Nephron (organoid): ENCODE measurements around the gene ZNF341.

Experiments
- H3K27ac Mint-ChIP-seq, 3 experiments: 2 replicates each; pipeline ENCODE4 v1.8.0; 2020; ENCODE audit warnings: mixed read lengths in 3 of 3, mild to moderate bottlenecking in 2 of 3, moderate library complexity in 1 of 3
- H3K27me3 Mint-ChIP-seq: 2 replicates; pipeline ENCODE4 v1.8.0; 2021; ENCODE audit warnings: low read depth, mild to moderate bottlenecking, moderate library complexity, mixed read lengths
- H3K36me3 Mint-ChIP-seq: 2 replicates; pipeline ENCODE4 v1.8.0; 2020; ENCODE audit warnings: low read depth, mixed read lengths
- H3K4me1 Mint-ChIP-seq: 2 replicates; pipeline ENCODE4 v1.8.0; 2020; ENCODE audit warnings: mixed read lengths
- H3K4me3 Mint-ChIP-seq, 3 experiments: 2 replicates each; pipeline ENCODE4 v1.8.0; 2020; ENCODE audit warnings: mild to moderate bottlenecking in 3 of 3, mixed read lengths in 3 of 3, moderate library complexity in 2 of 3
- H3K9me3 Mint-ChIP-seq: 2 replicates; pipeline ENCODE4 v1.8.0; 2020; ENCODE audit warnings: mixed read lengths
- TF ChIP-seq, protein P1 (sequence below), 3 experiments: fragments of 200-600 bp; sonication (generic); IDR thresholded peaks; one replicate each; pipeline ENCODE4 v1.5.0; 2021; ENCODE audit warnings: antibody characterized with exemption in 3 of 3; ENCODE audit not compliant: unreplicated experiment in 3 of 3

Gene ZNF341

DNA sequence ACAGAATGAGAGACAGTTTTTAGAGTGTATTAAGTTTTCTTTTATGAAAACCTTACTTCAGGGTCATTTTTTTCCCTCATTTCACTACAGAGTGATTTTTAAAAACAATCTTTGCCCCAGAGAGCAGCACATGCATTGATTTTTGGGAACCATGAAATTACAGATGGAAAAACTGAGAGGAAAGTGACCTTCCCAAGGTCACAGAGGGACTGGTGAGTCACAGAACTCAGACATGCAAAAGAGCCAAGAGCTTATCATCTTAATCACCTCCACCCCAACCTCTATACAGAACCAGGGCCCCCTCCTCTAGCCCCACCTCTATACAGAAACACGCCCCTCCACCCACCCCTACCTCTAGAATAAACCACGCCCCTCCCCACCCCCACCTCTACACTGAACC lies 22.4 kb upstream of the ZNF341 start:
- no peak overlapping the region for H3K27ac Mint-ChIP-seq
- H3K36me3 Mint-ChIP-seq, result no peaks in the 10 kb centered on the region
- no peaks in the 10 kb centered on the region for H3K4me1 Mint-ChIP-seq
- TF ChIP-seq, protein P1, sequence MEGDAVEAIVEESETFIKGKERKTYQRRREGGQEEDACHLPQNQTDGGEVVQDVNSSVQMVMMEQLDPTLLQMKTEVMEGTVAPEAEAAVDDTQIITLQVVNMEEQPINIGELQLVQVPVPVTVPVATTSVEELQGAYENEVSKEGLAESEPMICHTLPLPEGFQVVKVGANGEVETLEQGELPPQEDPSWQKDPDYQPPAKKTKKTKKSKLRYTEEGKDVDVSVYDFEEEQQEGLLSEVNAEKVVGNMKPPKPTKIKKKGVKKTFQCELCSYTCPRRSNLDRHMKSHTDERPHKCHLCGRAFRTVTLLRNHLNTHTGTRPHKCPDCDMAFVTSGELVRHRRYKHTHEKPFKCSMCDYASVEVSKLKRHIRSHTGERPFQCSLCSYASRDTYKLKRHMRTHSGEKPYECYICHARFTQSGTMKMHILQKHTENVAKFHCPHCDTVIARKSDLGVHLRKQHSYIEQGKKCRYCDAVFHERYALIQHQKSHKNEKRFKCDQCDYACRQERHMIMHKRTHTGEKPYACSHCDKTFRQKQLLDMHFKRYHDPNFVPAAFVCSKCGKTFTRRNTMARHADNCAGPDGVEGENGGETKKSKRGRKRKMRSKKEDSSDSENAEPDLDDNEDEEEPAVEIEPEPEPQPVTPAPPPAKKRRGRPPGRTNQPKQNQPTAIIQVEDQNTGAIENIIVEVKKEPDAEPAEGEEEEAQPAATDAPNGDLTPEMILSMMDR (IDR thresholded peaks at IDR 0.05; ENCODE audit: unreplicated experiment in 3 of 3), result no peak
- no peaks in the 10 kb centered on the region for H3K9me3 Mint-ChIP-seq
- H3K4me3 Mint-ChIP-seq, result no peak overlapping the region
- peaks cover 3% of the 10 kb centered on the region for H3K27me3 Mint-ChIP-seq

DNA sequence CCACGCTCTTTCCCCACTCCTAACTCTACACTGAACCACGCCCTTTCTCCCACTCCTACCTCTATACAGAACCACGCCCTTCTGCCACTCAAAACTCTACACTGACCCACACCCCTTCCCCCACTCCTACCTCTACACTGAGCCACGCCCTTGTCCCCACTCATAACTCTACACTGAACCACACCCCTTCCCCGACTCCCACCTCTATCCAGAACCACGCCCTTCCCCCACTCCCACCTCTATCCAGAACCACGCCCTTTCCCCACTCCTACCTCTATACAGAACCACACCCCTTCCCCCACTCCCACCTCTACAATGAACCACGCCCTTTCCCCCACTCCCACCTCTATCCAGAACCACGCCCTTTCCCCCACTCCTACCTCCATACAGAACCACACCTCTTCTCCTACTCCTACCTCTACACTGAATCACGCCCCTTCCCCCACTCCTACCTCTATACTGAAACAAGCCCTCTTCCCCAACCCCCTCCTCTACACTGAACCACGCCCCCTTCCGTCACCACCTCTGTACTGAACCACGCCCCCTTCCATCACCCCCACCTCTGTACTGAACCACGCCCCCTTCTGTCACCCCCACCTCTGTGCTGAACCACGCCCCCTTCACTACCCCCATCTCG lies 21.8 kb upstream of the ZNF341 start:
- TF ChIP-seq, protein P1 (IDR thresholded peaks at IDR 0.05; ENCODE audit: unreplicated experiment in 3 of 3), result no peak
- Mint-ChIP-seq H3K27me3 (peaks cover 3% of the 10 kb centered on the region), H3K4me3 (no peak overlapping the region), H3K36me3 (no peaks in the 10 kb centered on the region), H3K4me1 (no peaks in the 10 kb centered on the region), H3K9me3 (no peaks in the 10 kb centered on the region), H3K27ac (no peak overlapping the region)

DNA sequence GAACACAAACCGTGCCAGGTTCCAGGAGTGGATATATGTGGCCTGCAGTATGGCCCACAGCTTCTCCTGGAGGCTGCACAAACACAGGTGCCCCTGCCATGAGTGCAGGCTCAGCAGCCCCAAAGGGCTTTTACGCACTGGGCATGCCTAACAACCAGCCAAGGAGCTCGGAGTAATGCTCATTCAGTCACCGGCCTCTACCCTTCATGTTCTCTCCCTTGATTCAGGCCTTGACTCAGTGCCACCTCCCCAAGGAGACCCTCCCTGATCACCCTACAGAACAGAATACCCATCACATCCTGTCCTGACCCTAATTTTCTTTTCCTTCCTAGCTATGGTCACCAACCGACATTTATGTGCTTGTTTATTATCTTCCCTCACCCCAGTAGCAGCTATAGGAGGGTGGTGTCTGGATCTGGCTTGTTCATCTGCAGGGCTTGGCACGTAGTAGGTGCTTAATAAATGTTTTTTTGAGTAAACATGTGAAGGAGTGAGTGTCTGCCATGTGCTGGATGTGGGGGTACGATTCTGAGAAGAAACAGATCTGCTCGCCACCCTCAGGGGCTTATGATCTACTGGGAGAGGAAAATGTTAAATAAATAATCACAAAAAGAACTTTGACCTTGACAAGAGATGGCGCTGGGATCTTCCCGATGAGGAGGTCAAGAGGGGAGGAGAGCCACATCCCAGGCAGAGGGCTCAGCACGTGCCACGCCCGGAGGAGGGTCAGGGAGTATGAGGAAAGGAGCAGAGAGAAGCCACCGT lies 20.9 kb upstream of the ZNF341 start:
- no peak overlapping the region for H3K27ac Mint-ChIP-seq
- no peak overlapping the region for H3K4me3 Mint-ChIP-seq
- H3K27me3 Mint-ChIP-seq, result peaks cover 3% of the 10 kb centered on the region
- no peaks in the 10 kb centered on the region for H3K9me3 Mint-ChIP-seq
- H3K4me1 Mint-ChIP-seq, result no peaks in the 10 kb centered on the region
- TF ChIP-seq, protein P1 (IDR thresholded peaks at IDR 0.05; ENCODE audit: unreplicated experiment in 3 of 3), result no peak
- no peaks in the 10 kb centered on the region for H3K36me3 Mint-ChIP-seq

GRCh38 chr20:33711446-33711738 lies 20.4 kb upstream of the ZNF341 start:
- Mint-ChIP-seq H3K36me3 (no peaks in the 10 kb centered on the region), H3K27ac (no peak overlapping the region), H3K4me1 (no peaks in the 10 kb centered on the region), H3K9me3 (no peaks in the 10 kb centered on the region), H3K27me3 (peaks cover 3% of the 10 kb centered on the region), H3K4me3 (no peak overlapping the region)
- TF ChIP-seq, protein P1 (IDR thresholded peaks at IDR 0.05; ENCODE audit: unreplicated experiment in 3 of 3), result no peak

GRCh38 chr20:33713865-33714367 lies 17.9 kb upstream of the ZNF341 start:
- H3K4me3 Mint-ChIP-seq, result no peak overlapping the region
- no peaks in the 10 kb centered on the region for H3K36me3 Mint-ChIP-seq
- no peaks in the 10 kb centered on the region for H3K27me3 Mint-ChIP-seq
- H3K9me3 Mint-ChIP-seq, result no peaks in the 10 kb centered on the region
- H3K4me1 Mint-ChIP-seq, result no peaks in the 10 kb centered on the region
- TF ChIP-seq, protein P1 (IDR thresholded peaks at IDR 0.05; ENCODE audit: unreplicated experiment in 3 of 3), result no peak
- H3K27ac Mint-ChIP-seq, result no peak overlapping the region

DNA sequence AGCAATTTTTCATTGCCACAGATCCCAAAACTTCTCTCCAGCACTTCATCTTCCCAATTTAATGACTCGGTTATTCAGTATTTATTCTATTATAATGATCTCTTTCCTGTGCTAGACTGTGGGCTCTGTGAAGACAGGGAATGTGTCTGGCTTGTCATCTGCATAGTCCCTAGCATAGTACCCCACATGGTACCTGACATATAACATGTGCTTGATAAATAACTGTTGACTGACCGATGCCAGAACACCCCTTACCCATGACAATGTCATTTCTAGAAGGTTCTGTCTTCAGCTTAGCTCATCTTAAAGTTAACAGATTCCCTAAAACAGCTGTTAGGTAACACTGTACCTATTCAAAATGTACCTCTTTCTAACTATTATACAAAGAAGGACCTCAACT lies 15.3 kb upstream of the ZNF341 start:
- H3K27me3 Mint-ChIP-seq, result no peaks in the 10 kb centered on the region
- no peaks in the 10 kb centered on the region for H3K4me1 Mint-ChIP-seq
- no peaks in the 10 kb centered on the region for H3K9me3 Mint-ChIP-seq
- no peak overlapping the region for H3K4me3 Mint-ChIP-seq
- no peaks in the 10 kb centered on the region for H3K36me3 Mint-ChIP-seq
- no peak overlapping the region for H3K27ac Mint-ChIP-seq
- TF ChIP-seq, protein P1 (IDR thresholded peaks at IDR 0.05; ENCODE audit: unreplicated experiment in 3 of 3), result no peak
